Measurements from ENCODE around the gene FLT1. TPM values are rescaled to one million over a fixed set of nuclear protein-coding genes. Genes with fewer than 3 reads are reported as not detected.

FLT1 gene
- total RNA-seq, 2 experiments from 2014 or later, result 1.6 to 2.5 TPM

- intact Hi-C loops (cut with micrococcal nuclease; ENCODE audit: unreplicated experiment), result no loop called here
- CTCF ChIA-PET (ENCODE audit: unreplicated experiment), result no interaction called here
- no peaks in the 10 kb centered on the region for H4K20me1 ChIP-seq (ENCODE audit: insufficient read depth, low read length)
- no peak overlapping the region for H2AFZ ChIP-seq (ENCODE audit: low read length)
- TF ChIP-seq EZH2phosphoT487 (IDR thresholded peaks at IDR 0.05; ENCODE audit: borderline replicate concordance, low read depth, low read length) (no peak), CTCF (conservative IDR thresholded peaks at IDR 0.05; ENCODE audit: low read length) (no peak)
- H3K9me2 ChIP-seq (ENCODE audit: insufficient read depth, low read length), result no peaks in the 10 kb centered on the region
- POLR2A ChIA-PET, result interaction anchor here (0.6 kb wide), 1 partner anchor 385 kb away, joined by 4 read pairs; no protein-coding TSS in a partner anchor
- no peaks in the 10 kb centered on the region for H3K36me3 ChIP-seq (ENCODE audit: insufficient read depth, low read length)
- no peak overlapping the region for H3K4me2 ChIP-seq (ENCODE audit: low read length)
- no peaks in the 10 kb centered on the region for H3K9me3 ChIP-seq (ENCODE audit: low read length)
- BruUV-seq (replicated peaks), result no TSS peak
- no peaks in the 10 kb centered on the region for H3K4me1 ChIP-seq (ENCODE audit: insufficient read depth, low read length, poor library complexity, severe bottlenecking)
- H3K27ac ChIP-seq (ENCODE audit: low read depth, low read length, poor library complexity, severe bottlenecking), result no peak overlapping the region
- no peak overlapping the region for H3K4me3 ChIP-seq (ENCODE audit: low read depth, low read length, poor library complexity, severe bottlenecking)
- DNase-seq (ENCODE audit: low spot score), result no peak
- H3K79me2 ChIP-seq (ENCODE audit: insufficient read depth, low read depth, low read length), result no peaks in the 10 kb centered on the region
Observed at GRCh38 chr13:28336193-28336657, 158.7 kb downstream of the FLT1 start.

GRCh38 chr13:28333204-28333881 is 161.6 kb downstream of the FLT1 start:
- CTCF ChIA-PET (ENCODE audit: unreplicated experiment), result no interaction called here
- DNase-seq (ENCODE audit: low spot score), result no peak
- Histone ChIP-seq H2AFZ (ENCODE audit: low read length) (no peak overlapping the region), H3K4me1 (ENCODE audit: insufficient read depth, low read length, poor library complexity, severe bottlenecking) (no peaks in the 10 kb centered on the region), H3K9me2 (ENCODE audit: insufficient read depth, low read length) (no peaks in the 10 kb centered on the region), H3K4me3 (ENCODE audit: low read depth, low read length, poor library complexity, severe bottlenecking) (no peak overlapping the region), H3K27ac (ENCODE audit: low read depth, low read length, poor library complexity, severe bottlenecking) (no peak overlapping the region), H4K20me1 (ENCODE audit: insufficient read depth, low read length) (no peaks in the 10 kb centered on the region), H3K79me2 (ENCODE audit: insufficient read depth, low read depth, low read length) (no peaks in the 10 kb centered on the region), H3K36me3 (ENCODE audit: insufficient read depth, low read length) (no peaks in the 10 kb centered on the region), H3K4me2 (ENCODE audit: low read length) (no peak overlapping the region), H3K9me3 (ENCODE audit: low read length) (no peaks in the 10 kb centered on the region)
- intact Hi-C loops (cut with micrococcal nuclease; ENCODE audit: unreplicated experiment), result no loop called here
- POLR2A ChIA-PET, result interaction anchor here (0.8 to 1.2 kb wide), 2 partner anchors 15 to 295 kb away, joined by 3 read pairs; no protein-coding TSS in a partner anchor
- no peak for TF ChIP-seq CTCF (conservative IDR thresholded peaks at IDR 0.05; ENCODE audit: low read length)
- no peak for TF ChIP-seq EZH2phosphoT487 (IDR thresholded peaks at IDR 0.05; ENCODE audit: borderline replicate concordance, low read depth, low read length)
- BruUV-seq (replicated peaks), result no TSS peak

Data from OCI-LY7 (cell line).